Vagina (tissue), 2 donors: ENCODE results near the gene POLR3H.

Experiments
- POLR2A ChIP-seq, 2 donors: fragments of 450-650 bp; IDR thresholded peaks; one replicate each; pipeline ENCODE4 v1.6.1; 2017; ENCODE audit warnings: antibody characterized with exemption in 2 of 2, mild to moderate bottlenecking in 2 of 2, moderate library complexity in 2 of 2
- TF ChIP-seq, protein P1 (sequence below), 3 experiments: fragments of 450-650 bp in 2 of 3; fragments of 200-600 bp in 1 of 3; sonication (generic) in 1 of 3; IDR thresholded peaks; one replicate each; pipeline ENCODE4 v1.5.1; 2017 to 2019; ENCODE audit warnings: antibody characterized with exemption in 3 of 3, mild to moderate bottlenecking in 2 of 3, moderate library complexity in 2 of 3

DNA sequence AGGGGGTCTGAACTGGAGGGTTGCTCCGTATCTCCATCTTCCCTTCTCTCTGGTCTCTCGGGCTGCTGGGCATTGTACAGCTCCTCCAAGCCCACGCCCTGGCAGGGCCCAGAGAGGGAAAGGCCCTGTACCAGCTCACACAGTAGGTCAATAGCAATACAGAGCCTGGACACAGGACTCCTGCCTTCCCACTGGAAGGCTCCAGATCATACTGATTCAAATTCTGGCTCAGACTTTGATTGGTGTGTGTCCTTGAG is 23.2 kb upstream of the POLR3H start:
- TF ChIP-seq, protein P1, sequence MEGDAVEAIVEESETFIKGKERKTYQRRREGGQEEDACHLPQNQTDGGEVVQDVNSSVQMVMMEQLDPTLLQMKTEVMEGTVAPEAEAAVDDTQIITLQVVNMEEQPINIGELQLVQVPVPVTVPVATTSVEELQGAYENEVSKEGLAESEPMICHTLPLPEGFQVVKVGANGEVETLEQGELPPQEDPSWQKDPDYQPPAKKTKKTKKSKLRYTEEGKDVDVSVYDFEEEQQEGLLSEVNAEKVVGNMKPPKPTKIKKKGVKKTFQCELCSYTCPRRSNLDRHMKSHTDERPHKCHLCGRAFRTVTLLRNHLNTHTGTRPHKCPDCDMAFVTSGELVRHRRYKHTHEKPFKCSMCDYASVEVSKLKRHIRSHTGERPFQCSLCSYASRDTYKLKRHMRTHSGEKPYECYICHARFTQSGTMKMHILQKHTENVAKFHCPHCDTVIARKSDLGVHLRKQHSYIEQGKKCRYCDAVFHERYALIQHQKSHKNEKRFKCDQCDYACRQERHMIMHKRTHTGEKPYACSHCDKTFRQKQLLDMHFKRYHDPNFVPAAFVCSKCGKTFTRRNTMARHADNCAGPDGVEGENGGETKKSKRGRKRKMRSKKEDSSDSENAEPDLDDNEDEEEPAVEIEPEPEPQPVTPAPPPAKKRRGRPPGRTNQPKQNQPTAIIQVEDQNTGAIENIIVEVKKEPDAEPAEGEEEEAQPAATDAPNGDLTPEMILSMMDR (IDR thresholded peaks at IDR 0.05): no peak
- TF ChIP-seq POLR2A (IDR thresholded peaks at IDR 0.05): no peak
